GM18870 (cell line): Measurements from ENCODE around the gene PKP3.
"Not testable (repeated sequence)": the region's sequence is repeated elsewhere in the genome, so short reads cannot be mapped to it uniquely, and the experiment has no call there.

Experiments
- ATAC-seq: cut with Tn5 transposase; IDR thresholded peaks from one replicate; pipeline ENCODE4 v1.9.1; 2021; ENCODE audit warnings: moderate library complexity; ENCODE audit not compliant: unreplicated experiment

PKP3 gene

DNA sequence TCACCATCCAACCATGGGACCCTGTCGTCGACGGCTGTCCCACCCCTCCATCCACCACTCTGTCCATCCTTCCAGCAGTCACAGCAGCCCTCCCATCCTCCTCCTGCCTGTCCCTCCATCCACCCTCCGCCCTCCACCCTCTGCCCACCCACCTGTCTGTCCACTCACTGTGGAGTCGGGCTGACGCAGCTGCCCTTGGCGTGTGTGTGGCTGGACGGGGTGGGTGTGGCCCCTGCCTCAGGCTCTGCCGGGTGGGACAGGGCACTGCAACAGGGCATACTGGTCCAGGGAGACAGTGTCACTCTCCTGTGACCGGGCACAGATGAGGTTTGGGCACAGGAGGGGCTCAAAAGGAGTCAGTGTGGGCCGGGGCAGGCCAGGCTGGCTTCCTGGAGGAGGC is 1.9 kb downstream of the PKP3 start:
- ATAC-seq, result no peak

DNA sequence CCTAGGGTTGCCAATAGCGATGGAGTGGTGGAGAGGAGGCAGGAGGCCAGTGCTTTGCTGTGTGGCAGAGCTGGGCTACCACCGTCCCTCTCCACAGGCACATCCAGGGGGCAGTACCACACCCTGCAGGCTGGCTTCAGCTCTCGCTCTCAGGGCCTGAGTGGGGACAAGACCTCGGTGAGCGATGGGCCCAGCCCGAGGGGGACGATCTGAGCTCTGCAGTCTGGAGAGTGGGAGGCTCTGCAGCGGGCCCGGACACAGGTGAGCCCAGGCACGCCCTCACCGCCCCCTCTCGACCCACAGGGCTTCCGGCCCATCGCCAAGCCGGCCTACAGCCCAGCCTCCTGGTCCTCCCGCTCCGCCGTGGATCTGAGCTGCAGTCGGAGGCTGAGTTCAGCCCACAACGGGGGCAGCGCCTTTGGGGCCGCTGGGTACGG is 2.5 kb downstream of the PKP3 start:
- ATAC-seq, result no peak

DNA sequence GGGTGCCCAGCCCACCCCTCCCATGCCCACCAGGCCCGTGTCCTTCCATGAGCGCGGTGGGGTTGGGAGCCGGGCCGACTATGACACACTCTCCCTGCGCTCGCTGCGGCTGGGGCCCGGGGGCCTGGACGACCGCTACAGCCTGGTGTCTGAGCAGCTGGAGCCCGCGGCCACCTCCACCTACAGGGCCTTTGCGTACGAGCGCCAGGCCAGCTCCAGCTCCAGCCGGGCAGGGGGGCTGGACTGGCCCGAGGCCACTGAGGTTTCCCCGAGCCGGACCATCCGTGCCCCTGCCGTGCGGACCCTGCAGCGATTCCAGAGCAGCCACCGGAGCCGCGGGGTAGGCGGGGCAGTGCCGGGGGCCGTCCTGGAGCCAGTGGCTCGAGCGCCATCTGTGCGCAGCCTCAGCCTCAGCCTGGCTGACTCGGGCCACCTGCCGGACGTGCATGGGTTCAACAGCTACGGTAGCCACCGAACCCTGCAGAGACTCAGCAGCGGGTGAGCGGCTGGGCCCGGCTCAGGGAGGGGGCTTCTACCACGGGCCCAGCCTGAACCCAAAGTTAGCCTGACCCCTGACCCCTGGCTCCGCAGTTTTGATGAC is 3.0 kb downstream of the PKP3 start:
- ATAC-seq, result no peak

DNA sequence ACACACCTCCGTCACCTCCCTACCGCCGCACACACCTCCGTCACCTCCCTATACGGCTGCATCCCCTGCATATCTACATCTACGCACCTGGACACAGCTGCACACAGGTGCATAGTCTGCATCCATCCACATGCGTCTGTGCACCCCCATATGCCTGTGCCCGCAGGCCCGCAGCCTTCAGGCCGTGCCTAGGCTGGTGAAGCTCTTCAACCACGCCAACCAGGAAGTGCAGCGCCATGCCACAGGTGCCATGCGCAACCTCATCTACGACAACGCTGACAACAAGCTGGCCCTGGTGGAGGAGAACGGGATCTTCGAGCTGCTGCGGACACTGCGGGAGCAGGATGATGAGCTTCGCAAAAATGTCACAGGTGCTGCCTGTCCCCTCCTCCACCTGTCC is 4.8 kb downstream of the PKP3 start:
- no peak for ATAC-seq

DNA sequence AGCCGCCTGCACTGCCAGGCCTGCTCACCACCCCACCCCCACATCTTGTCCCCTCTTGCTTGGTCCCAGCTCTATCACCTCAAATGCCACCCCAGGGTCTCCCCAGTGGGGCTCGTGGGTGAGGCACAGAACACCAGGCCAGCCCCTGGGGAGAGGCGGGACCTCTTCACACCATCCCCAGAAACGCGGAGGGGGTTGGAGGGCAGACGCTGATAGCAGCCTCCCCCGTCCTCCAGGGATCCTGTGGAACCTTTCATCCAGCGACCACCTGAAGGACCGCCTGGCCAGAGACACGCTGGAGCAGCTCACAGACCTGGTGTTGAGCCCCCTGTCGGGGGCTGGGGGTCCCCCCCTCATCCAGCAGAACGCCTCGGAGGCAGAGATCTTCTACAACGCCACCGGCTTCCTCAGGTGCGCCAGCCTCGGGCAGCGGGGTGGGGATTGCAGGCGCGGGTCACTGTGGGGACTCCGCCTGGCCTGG is 5.8 kb downstream of the PKP3 start:
- no peak for ATAC-seq

DNA sequence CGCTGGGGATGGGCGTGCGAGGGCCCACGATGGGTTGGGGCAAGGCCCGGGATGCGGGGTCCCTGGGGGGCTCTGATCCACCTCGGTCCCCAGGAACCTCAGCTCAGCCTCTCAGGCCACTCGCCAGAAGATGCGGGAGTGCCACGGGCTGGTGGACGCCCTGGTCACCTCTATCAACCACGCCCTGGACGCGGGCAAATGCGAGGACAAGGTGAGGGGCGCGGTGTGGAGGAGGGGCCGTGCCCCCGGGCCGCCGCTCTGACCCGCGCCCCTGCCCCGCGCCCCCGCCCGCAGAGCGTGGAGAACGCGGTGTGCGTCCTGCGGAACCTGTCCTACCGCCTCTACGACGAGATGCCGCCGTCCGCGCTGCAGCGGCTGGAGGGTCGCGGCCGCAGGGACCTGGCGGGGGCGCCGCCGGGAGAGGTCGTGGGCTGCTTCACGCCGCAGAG is 6.3 kb downstream of the PKP3 start:
- ATAC-seq, result no peak

DNA sequence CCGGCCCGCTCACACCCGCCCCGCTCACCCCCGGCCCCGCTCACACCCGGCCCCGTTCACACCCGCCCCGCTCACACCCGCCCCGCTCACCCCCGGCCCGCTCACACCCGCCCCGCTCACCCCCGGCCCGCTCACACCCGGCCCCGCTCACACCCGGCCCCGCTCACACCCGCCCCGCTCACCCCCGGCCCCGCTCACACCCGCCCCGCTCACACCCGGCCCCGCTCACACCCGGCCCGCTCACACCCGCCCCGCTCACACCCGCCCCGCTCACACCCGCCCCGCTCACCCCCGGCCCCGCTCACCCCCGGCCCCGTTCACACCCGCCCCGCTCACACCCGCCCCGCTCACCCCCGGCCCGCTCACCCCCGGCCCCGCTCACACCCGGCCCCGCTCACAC is 7.2 kb downstream of the PKP3 start:
- not testable (repeated sequence) for ATAC-seq

DNA sequence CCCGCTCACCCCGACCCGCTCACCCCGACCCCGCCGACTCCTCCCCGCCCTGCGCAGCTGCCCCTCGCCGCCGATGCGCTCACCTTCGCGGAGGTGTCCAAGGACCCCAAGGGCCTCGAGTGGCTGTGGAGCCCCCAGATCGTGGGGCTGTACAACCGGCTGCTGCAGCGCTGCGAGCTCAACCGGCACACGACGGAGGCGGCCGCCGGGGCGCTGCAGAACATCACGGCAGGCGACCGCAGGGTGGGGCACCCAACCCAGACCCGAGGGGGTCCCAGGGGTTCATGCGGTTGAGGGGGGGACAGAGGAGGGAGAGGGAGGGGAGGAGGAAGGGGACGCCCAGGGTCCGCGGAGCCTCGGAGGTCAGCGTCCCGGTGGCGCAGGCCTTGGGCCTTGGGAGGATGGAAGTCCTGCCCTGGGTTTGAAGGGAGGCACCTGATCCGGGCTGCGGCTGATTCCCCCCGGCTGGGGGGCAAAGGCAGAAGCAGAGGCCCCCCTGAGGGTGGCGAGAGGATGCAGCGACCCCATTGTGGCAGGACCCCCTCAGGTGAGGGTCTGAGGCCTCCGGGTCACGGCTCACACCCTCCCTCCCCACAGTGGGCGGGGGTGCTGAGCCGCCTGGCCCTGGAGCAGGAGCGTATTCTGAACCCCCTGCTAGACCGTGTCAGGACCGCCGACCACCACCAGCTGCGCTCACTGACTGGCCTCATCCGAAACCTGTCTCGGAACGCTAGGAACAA is 9.2 kb downstream of the PKP3 start:
- ATAC-seq, result no peak

DNA sequence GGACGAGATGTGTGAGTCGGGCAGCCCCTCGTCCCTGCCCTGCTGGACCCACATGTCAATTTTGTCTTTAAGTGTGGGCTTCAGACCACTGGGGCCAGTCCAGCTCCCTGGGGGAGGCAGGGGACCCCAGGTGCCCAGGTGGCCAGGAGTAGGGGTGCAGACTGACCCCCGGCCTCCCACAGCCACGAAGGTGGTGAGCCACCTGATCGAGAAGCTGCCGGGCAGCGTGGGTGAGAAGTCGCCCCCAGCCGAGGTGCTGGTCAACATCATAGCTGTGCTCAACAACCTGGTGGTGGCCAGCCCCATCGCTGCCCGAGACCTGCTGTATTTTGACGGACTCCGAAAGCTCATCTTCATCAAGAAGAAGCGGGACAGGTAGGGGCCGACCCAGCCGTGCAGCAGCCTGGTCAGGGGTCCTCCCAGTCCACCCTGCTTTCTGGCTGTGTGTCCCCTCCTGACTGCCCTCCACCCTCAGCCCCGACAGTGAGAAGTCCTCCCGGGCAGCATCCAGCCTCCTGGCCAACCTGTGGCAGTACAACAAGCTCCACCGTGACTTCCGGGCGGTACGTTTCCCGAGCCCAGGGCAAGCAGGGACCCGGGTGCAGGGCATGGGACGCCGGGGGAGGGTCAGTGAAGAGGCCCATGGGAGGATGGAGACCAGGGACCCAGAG is 9.9 kb downstream of the PKP3 start:
- no peak for ATAC-seq

DNA sequence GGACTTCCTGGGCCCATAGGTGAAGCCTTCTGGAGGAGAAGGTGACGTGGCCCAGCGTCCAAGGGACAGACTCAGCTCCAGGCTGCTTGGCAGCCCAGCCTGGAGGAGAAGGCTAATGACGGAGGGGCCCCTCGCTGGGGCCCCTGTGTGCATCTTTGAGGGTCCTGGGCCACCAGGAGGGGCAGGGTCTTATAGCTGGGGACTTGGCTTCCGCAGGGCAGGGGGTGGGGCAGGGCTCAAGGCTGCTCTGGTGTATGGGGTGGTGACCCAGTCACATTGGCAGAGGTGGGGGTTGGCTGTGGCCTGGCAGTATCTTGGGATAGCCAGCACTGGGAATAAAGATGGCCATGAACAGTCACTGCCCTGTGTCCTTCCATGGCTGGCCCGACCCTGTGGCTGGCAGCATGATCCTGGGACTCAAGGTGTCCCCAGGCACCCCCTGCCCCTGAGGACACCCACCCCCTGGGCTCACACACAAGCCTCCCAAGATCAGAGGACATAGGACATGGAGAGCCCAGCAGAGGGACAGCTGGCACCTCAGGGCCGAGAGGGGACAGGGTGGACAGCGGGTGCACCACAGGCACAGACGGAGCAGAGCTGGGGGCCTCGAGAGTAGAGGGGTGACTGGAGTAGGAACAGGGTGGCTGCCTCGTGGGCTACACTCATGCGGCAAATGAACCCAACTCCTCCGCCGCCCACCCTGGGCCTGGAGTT is 10.7 kb downstream of the PKP3 start:
- no peak for ATAC-seq

DNA sequence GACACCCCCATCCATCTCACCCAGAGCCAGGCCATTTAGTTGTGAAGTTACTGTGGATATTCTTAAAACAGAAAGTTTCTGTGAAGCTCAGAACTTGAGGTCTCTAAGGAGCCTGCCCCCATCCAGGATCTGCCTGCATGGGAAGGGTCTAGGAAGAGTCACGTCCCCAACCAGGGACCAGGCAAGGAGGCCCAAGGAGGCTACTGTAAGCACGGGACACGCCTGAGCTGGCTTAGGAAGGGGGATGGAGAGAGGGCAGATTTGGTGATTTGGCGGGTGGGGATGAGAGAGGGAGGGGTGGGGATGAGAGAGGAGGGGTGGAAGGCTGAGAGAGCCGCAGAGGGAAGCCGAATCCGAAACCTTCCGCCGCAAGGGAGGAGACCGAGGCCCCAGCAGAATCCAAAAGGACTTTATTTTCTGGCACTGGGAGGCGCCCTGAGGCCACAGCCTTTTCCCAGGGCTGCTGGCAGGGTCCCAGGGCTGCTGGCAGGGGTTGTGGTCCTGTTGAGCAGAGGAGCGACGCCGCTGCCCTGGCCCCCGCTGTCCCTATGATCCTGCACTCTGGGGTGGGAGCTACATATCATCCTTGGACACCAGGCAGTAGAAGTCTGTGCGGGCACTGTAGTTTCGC is 11.4 kb downstream of the PKP3 start:
- ATAC-seq, result no peak

DNA sequence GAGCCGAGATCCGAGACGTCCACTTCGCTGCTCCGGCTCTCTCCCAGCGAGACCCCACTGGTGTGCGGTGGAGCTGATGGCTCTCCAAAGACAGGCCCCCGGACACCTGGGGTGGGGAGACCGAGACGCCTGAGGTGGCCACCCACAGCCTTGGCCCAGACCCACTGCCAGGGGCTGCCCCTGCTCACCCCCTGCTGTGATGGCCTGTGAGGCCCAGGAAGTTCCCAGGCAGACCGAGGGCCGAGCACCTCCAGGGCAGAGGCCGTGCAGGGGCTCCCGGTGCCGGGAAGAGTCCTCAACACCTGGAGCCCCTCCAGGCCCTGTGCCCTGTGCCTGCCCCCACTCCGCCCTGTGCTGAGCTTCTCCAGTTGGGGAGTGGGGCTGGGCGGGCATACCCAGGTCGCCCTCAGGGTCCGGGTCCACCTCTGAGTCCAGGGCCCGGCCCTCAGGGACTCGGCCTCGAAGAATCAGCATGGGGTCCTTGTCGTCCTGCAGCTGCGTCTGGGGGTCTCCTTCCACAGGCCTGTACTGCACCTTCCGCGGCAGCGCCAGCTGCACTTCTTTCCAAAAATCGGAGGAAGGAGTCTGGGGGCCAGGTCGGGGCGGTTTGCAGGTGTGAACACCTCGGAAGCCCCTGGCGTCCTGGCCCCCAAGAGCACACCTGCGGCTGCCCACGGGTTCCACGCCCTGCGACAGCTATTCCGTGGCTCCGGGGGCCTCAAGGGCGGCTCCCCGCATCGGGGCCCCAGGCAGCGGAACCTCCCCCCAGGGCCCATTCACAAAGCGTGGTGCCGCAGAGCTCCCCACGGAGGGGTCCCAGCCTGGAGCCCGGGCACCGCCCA is 12.2 kb downstream of the PKP3 start:
- ATAC-seq, result no peak

DNA sequence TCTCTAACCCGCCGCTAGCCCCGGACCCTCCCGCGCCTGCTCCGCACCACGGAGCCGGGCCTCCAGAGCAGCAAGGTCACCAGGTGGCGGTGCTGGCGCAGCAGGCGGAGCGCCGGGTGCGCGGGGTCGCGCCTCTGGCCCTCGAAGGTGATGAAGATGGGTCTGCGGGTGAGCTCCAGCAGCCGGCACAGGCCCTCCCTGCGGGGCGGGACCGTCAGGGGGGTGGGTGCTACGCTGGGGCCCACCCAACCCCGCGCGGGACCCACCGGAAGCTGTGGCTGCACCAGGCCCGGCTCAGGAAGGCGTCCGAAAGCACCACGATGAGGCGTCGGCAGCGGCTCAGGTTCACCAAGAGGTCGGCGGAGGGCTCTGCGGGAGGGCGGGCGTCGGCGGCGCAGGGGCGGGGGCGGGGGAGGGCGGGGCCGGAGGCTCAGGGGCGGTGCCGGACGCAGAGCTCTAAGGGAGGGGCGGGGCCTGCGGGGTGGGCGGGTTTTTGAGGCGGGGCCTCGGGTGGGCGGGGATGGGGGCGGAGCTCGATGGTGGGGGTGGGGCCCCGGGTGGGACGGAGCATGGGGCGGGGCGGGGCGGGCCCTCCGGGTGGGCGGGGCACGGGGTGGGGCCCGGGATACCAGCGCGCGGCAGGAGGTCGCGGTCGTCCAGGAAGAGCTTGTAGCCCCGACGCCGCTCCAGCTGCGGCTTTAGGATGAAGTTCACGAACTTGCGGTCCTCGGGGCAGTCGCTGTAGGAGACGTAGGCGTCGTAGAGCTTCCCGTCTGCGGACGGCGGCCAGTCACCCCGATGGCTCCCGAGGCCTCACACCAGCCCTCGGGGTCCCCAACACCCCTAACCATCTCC is 13.0 kb downstream of the PKP3 start:
- no peak for ATAC-seq

DNA sequence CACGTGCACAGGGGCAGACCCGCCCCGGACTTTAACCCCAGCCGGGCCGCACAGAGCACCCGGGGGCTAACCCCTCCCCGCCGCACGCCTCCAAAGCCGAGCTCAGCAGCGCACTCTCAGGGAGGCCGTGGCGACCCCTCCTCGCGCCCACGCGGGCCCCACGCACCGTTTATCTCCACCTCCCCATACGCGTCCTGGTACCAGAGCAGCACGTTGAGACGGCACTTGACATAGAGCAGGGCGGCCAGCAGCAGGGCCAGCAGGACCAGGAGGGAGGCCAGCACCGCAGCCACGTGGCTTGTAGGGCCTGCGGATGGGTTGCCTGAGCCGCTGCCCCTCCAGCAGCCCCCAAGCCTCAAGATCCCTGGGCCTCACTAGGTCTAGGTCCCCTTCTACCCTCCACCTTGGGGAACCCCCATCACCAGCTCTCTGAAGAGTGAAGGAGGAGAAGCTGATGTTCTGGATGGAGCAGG is 13.7 kb downstream of the PKP3 start:
- no peak for ATAC-seq

DNA sequence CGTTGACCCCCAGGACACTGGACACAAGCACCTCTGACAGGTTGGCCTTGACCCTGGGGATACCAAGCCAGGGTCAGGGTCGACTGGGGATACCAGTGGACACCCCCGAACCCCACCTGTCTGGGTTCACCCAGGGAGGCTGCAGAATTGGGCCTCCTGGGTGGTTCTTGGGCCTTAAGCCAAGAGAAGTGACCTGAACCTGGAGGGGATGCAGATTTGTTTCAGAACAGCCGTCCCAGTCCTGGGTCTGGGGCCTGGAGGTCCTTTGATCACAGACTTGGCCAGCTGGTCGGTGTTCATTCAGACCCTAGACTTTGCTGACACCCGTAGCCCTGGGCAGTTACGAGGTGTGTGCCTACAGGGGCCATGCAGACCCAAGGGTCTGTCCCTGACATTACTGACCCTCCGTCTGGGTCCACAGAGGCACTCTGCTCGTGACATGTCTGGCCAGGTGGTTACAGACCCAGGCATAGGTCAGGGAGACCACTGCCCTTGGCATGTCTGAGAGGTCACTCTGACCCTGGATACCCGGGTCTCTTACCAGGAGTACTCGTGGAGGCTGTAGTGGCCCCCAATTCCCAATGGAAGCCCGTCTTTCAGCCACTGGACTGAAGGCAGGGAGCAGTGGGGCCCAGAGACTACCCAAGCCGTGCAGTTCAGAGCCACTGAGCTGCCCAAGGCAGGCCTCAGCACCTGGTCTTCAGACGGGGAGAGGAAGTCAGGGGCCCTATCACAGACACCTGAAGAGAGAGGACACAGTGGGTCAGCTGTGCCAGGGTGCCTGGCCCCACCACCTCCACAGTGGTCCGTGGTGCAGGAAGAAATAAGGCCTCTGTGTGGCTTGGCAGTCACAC is 14.4 kb downstream of the PKP3 start:
- no peak for ATAC-seq

DNA sequence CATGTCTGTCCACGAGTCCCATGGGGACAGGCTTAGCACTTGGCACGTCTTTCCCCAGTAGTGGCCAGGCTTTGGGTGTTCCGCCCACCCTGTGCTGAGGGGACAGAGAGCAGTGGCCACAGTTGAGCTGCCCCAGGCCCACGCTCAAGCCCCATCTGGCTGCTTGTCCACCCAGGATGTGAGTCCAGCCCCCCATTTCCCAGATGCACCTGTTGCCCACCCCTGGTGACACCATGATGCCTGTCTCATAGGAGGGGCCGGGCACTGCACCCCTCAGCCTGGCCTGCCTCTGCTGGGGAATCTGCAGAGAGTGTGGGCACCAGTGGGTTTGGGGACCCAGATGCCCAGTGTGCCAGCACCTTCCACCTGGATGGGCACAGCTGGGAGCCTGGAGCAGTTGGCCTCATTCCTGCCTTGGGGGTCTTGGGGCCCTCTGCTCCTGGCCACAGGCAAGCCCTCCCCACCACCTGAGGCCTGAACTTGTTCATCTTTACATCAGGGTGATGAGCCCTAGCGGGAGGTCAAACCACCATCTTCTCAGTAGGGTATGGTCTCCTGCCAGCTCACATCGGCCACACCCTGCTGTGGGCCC is 15.1 kb downstream of the PKP3 start:
- ATAC-seq, result no peak

DNA sequence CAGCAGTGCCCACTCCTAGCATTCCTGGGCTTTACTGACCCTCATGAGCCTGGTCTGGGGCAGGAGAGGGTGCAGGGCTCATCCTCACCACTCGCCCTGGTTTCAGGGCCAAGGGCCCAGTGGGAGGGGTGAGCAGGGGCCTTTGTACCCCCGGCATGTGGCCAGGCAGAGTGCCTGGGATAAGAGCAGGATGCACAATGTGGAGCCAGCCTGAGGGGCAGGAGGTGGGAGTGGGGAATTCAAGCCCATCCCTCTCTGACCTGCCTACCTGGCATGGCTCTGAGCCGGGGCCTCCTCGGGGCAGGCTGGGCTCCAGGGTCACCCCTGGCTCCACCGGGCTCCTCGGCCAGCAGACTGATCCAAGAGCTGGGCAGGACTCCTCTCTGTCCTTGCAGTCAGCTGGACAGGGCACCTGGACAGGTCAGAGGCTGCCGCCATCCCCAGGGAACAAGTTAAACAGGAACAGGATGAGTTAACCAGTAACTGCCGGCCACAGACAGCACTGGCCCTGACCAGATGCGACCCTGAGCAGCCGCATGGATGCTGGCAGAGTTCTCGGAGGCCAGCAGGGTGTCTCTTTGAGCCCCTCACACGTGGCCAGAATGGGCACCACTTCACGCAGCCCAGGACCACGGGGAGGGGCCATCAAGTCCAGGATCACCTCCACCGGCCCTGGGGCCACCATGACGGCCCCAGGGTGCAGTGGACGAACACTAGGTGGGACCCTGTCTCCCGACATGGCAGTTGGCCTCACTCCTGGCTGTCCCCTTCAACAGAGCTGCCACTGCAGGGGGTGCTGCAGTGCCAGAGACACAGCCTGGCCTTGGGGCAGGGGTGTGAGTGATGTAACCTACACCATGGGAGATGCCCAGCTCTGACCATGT is 15.8 kb downstream of the PKP3 start:
- ATAC-seq, result no peak
